ENCODE results near the gene G2E3. TPM values are rescaled to one million over a fixed set of nuclear protein-coding genes. Genes with fewer than 3 reads are reported as not detected.
"Not testable (repeated sequence)": the region's sequence is repeated elsewhere in the genome, so short reads cannot be mapped to it uniquely, and the experiment has no call there.

Gene G2E3
- total RNA-seq, 4 donors from 2014 or later: 7.8 to 16.4 (median 9.8) TPM

DNA sequence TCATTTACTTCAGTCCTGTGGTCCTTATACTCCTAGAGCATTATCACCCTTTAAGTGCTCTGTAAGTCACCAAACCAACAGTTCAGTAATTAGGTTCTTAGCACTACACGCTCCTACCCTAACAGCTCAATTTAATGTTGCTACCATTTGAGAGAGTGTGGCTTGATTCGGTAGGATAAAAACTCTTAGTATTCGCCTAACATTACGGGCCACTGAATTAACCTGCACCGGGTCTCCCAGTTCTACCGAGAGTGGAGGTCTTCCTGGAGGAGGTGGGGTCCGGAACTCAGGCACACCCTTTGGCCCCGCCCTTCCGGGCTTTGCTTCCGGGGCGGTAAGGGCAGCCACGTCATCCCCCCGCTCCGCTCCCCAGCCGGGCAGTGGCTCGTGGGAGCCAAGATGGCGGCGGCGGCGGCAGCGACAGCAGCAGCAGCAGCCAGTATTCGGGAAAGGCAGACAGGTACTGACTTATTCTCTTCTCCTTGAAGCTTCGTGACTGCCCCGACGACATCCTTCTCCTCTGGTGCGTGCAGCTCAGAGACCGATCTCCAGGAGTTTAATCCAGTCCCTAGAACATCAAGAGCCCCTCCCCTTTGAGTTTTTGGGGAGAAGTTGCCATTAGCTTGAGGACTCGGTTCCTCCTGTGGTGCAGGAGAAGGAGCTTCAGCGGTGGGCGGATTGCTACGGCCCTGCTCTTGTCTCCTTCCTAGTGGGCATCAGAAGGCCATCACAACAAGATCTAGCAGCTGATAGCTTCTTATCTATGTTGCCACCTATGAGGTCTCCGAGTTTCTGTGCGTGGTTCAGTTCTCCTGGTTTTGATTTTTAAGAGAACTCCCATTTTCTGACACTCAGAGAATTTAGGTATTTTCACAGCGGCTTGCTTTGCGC is 63.2 kb downstream of the G2E3 start, which contains the start of gene SCFD1:
TSS of gene SCFD1 (plus strand) at position 380 of the 891 bp plus-strand sequence. CDS start at position 400, 20 bp downstream.
- ATAC-seq (ENCODE audit: low FRiP score) (peak; percentile 99), DNase-seq (ENCODE audit: low spot score) (peak; percentile 76)
- TF ChIP-seq, protein P1, sequence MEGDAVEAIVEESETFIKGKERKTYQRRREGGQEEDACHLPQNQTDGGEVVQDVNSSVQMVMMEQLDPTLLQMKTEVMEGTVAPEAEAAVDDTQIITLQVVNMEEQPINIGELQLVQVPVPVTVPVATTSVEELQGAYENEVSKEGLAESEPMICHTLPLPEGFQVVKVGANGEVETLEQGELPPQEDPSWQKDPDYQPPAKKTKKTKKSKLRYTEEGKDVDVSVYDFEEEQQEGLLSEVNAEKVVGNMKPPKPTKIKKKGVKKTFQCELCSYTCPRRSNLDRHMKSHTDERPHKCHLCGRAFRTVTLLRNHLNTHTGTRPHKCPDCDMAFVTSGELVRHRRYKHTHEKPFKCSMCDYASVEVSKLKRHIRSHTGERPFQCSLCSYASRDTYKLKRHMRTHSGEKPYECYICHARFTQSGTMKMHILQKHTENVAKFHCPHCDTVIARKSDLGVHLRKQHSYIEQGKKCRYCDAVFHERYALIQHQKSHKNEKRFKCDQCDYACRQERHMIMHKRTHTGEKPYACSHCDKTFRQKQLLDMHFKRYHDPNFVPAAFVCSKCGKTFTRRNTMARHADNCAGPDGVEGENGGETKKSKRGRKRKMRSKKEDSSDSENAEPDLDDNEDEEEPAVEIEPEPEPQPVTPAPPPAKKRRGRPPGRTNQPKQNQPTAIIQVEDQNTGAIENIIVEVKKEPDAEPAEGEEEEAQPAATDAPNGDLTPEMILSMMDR (IDR thresholded peaks at IDR 0.05): no peak

DNA sequence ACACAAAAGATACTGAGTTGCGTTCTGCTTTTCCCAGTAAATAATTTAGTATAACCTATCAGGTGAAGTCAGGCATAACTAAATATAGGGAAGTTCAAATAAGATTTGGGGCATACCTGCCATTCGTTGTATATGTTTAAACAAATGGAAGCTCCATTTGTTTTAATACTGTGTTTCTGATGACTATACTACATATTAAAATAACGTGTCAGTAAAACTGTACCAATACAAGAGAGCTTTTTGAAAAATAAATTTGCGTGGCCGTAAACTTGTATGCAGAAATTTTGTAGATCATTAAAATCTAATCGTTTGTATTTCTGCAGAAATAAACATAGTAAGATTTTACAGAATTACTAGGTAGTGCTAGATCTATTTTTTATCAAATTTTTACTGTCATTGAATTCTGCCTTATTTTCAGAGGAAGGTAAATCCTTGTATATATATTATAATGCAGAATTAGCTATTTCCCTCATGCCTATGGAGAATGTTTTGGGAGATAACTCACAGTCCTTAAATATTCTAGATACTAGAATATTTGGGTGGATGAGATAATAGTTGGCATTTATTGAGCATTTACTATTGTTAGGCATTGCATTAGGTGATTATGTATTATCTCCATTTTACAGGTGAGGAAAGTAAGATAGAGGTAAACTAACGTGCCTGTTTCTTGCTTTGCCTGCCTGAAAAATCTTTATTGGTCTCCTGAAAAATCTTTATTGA is 64.6 kb downstream of the G2E3 start:
- TF ChIP-seq, protein P1 (IDR thresholded peaks at IDR 0.05): no peak
- ATAC-seq (ENCODE audit: low FRiP score) (no peak), DNase-seq (ENCODE audit: low spot score) (no peak)

DNA sequence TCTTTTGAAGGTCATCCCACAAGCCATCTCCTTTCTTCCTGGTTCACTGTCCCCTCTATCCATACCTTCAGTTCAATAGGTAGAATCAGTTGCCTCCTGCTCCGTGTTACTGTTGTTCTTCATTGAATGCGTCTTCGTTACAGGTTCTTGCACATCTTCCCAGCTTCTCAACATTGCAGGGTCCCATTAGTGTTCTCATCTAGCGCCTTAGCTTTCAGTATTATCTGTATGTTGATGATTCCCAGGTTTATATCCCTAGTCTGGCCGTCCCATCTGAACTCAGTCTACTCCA is 65.1 kb downstream of the G2E3 start:
- TF ChIP-seq, protein P1 (IDR thresholded peaks at IDR 0.05): no peak
- DNase-seq (ENCODE audit: low spot score) (no peak), ATAC-seq (ENCODE audit: low FRiP score) (no peak)

DNA sequence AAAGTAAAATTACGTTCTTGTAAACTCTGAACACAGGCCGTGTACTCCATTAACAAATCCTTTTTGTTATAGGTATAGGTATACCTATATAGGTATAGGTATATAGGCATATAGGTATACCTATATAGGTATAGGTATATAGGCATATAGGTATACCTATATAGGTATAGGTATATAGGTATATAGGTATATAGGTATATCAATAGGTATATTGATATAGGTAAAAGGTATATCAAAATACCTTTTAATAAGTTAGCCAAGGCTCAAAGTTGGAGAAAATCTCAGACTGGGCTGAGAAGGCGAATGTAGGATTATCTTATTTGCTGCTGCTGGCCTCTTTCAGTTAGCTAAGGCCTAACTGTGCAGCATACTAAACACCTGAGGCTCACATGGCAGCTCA is 66.6 kb downstream of the G2E3 start:
- TF ChIP-seq, protein P1 (IDR thresholded peaks at IDR 0.05): no peak

DNA sequence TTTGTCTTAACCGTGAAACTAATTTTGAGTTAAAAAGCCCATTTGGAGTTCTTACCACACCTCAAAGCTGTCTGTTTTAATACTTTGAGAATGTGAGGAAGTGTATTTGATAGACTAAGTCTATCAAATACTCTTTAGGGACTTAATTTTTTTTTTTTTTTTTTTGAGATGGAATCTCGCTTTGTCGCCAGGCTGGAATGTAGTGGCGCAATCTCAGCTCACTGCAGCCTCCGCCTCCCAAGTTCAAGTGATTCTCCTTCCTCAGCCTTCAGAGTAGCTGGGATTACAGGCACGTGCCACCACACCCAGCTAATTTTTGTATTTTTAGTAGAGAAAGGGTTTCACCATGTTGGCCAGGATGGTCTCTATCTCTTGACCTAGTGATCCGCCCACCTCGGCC is 70.5 kb downstream of the G2E3 start:
- not testable (repeated sequence) for ATAC-seq (ENCODE audit: low FRiP score); DNase-seq (ENCODE audit: low spot score)

More for the DNA sequence above, 66.6 kb downstream of the G2E3 start:
- DNase-seq (ENCODE audit: low spot score) (no peak), ATAC-seq (ENCODE audit: low FRiP score) (no peak)

DNA sequence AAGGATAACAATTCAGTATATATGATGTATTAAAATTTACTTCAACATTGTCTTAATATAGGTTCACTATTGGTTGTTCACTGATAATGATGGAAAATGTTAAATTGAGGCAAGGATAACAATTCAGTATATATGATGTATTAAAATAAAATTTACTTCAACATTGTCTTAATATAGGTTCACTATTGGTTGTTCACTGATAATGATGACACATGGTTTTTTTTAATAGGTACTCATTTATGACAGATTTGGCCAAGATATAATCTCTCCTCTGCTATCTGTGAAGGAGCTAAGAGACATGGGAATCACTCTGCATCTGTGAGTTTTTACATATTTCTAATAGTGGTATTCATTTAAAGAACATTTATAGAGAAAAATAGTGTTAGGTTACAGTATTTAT is 71.3 kb downstream of the G2E3 start:
- TF ChIP-seq, protein P1 (IDR thresholded peaks at IDR 0.05): no peak
- no peak for DNase-seq (ENCODE audit: low spot score)
- no peak for ATAC-seq (ENCODE audit: low FRiP score)

DNA sequence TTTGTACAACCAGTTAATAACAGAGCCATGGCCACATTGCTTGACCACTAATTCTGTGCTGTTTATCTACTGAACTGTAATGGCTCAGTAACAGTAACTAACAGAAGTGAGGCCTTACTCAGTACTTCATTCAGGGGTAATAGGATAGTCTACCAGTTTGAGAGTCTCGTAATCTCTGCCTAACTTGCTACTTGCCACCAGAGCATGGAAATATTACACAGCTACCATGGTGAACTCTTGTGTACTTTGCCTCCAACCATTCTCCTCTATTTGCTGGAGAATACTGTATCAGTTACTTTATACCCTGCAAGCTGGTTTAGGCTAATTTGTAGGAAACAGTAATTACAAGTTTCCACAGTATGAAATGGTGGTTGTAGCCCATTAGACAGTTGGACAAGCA is 73.8 kb downstream of the G2E3 start:
- ATAC-seq (ENCODE audit: low FRiP score): no peak
- TF ChIP-seq, protein P1 (IDR thresholded peaks at IDR 0.05): no peak
- no peak for DNase-seq (ENCODE audit: low spot score)

Measured in omental fat pad (tissue), 4 donors.